GM04503 (cell line): Measurements from ENCODE around the gene CIAO2B.

ENCODE experiments used
- DNase-seq: peaks from one replicate; pipeline ENCODE4 v3.0.0-alpha.2; 2012; ENCODE audit warnings: low read depth

CIAO2B gene

GRCh38 chr16:66885491-66885890 lies 48.7 kb downstream of the CIAO2B start:
- DNase-seq, result no peak

DNA sequence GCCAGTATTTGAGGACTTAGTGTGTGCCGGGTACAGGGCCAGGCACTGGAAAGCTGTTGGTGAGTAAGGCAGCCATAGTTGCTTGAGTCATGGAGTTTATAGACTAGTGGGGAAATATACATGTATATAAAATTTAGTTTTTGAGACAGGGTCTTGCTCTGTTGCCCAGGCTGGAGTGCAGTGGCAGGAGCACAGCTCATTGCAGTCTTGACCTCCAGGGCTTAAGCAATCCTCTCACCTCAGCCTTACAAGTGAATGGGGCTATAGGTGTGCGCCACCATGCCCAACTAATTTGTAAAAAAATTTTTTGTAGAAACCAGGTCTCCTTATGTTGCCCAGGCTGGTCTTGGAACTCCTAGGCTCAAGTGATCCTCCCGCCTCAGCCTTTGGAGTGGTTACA lies 51.5 kb downstream of the CIAO2B start:
- no peak for DNase-seq
